ENCODE results near the gene MED15. TPM values are rescaled to one million over a fixed set of nuclear protein-coding genes. Genes with fewer than 3 reads are reported as not detected.

The MED15 gene
- total RNA-seq, 1 donor from 2014 or later = 16.7 TPM

GRCh38 chr22:20549232-20549841 is 41.9 kb downstream of the MED15 start:
- Histone ChIP-seq H3K27me3 (ENCODE audit: control insufficient read depth in 3 of 3, insufficient read depth in 3 of 3, low read length in 3 of 3) (no peaks in the 10 kb centered on the region), H3K27ac (ENCODE audit: low read depth, low read length) (peak overlapping the region; percentile 95), H3K4me3 (ENCODE audit: low read length in 3 of 3) (no peak overlapping the region), H3K36me3 (ENCODE audit: control insufficient read depth in 3 of 3, insufficient read depth in 3 of 3, low read length in 3 of 3) (peaks cover 8 to 11% (median 9%) of the 10 kb centered on the region in 3 donors), H3K9ac (ENCODE audit: low read depth in 1 of 3, low read length in 3 of 3) (peak overlapping the region in 1 of 3 donors; percentile 47), H3K9me3 (ENCODE audit: control insufficient read depth in 3 of 3, low read length in 3 of 3) (no peaks in the 10 kb centered on the region), H3K4me1 (ENCODE audit: control insufficient read depth in 3 of 3, insufficient read depth in 3 of 3, low read length in 3 of 3) (peaks cover 66 to 73% (median 69%) of the 10 kb centered on the region in 3 donors)

GRCh38 chr22:20550057-20550817 is 42.8 kb downstream of the MED15 start:
- H3K9ac ChIP-seq (ENCODE audit: low read depth in 1 of 3, low read length in 3 of 3) = peak overlapping the region in 2 of 3 donors; percentile 58 to 84
- H3K4me1 ChIP-seq (ENCODE audit: control insufficient read depth in 3 of 3, insufficient read depth in 3 of 3, low read length in 3 of 3) = peaks cover 73 to 82% (median 78%) of the 10 kb centered on the region in 3 donors
- H3K27me3 ChIP-seq (ENCODE audit: control insufficient read depth in 3 of 3, insufficient read depth in 3 of 3, low read length in 3 of 3) = no peaks in the 10 kb centered on the region
- peak overlapping the region; percentile 95 for H3K27ac ChIP-seq (ENCODE audit: low read depth, low read length)
- H3K4me3 ChIP-seq (ENCODE audit: low read length in 3 of 3) = peak overlapping the region in 1 of 3 donors; percentile 22
- H3K36me3 ChIP-seq (ENCODE audit: control insufficient read depth in 3 of 3, insufficient read depth in 3 of 3, low read length in 3 of 3) = peaks cover 5 to 11% (median 6%) of the 10 kb centered on the region in 3 donors
- no peaks in the 10 kb centered on the region for H3K9me3 ChIP-seq (ENCODE audit: control insufficient read depth in 3 of 3, low read length in 3 of 3)

- H3K9me3 ChIP-seq (ENCODE audit: control insufficient read depth in 3 of 3, low read length in 3 of 3) = no peaks in the 10 kb centered on the region
- H3K4me3 ChIP-seq (ENCODE audit: low read length in 3 of 3) = peak overlapping the region; percentile 28 to 35 (median 33)
- H3K36me3 ChIP-seq (ENCODE audit: control insufficient read depth in 3 of 3, insufficient read depth in 3 of 3, low read length in 3 of 3) = peaks cover 5 to 16% (median 6%) of the 10 kb centered on the region in 3 donors
- H3K9ac ChIP-seq (ENCODE audit: low read depth in 1 of 3, low read length in 3 of 3) = peak overlapping the region; percentile 58 to 84 (median 62)
- H3K4me1 ChIP-seq (ENCODE audit: control insufficient read depth in 3 of 3, insufficient read depth in 3 of 3, low read length in 3 of 3) = peaks cover 75 to 85% (median 82%) of the 10 kb centered on the region in 3 donors
- H3K27ac ChIP-seq (ENCODE audit: low read depth, low read length) = peak overlapping the region; percentile 95
- H3K27me3 ChIP-seq (ENCODE audit: control insufficient read depth in 3 of 3, insufficient read depth in 3 of 3, low read length in 3 of 3) = no peaks in the 10 kb centered on the region
Observed at GRCh38 chr22:20550851-20551744, 43.7 kb downstream of the MED15 start.

GRCh38 chr22:20551805-20552442 is 44.5 kb downstream of the MED15 start:
- no peaks in the 10 kb centered on the region for H3K27me3 ChIP-seq (ENCODE audit: control insufficient read depth in 3 of 3, insufficient read depth in 3 of 3, low read length in 3 of 3)
- H3K4me1 ChIP-seq (ENCODE audit: control insufficient read depth in 3 of 3, insufficient read depth in 3 of 3, low read length in 3 of 3) = peaks cover 81 to 87% (median 81%) of the 10 kb centered on the region in 3 donors
- peak overlapping the region; percentile 95 for H3K27ac ChIP-seq (ENCODE audit: low read depth, low read length)
- peak overlapping the region; percentile 28 to 60 (median 33) for H3K4me3 ChIP-seq (ENCODE audit: low read length in 3 of 3)
- peak overlapping the region; percentile 58 to 84 (median 62) for H3K9ac ChIP-seq (ENCODE audit: low read depth in 1 of 3, low read length in 3 of 3)
- no peaks in the 10 kb centered on the region for H3K9me3 ChIP-seq (ENCODE audit: control insufficient read depth in 3 of 3, low read length in 3 of 3)
- peaks cover 5 to 16% (median 6%) of the 10 kb centered on the region in 3 donors for H3K36me3 ChIP-seq (ENCODE audit: control insufficient read depth in 3 of 3, insufficient read depth in 3 of 3, low read length in 3 of 3)

GRCh38 chr22:20552443-20553401 is 45.3 kb downstream of the MED15 start:
- Histone ChIP-seq H3K36me3 (ENCODE audit: control insufficient read depth in 3 of 3, insufficient read depth in 3 of 3, low read length in 3 of 3) (peaks cover 5 to 22% (median 6%) of the 10 kb centered on the region in 3 donors), H3K4me1 (ENCODE audit: control insufficient read depth in 3 of 3, insufficient read depth in 3 of 3, low read length in 3 of 3) (peaks cover 89 to 95% (median 89%) of the 10 kb centered on the region in 3 donors), H3K9me3 (ENCODE audit: control insufficient read depth in 3 of 3, low read length in 3 of 3) (no peaks in the 10 kb centered on the region), H3K9ac (ENCODE audit: low read depth in 1 of 3, low read length in 3 of 3) (peak overlapping the region; percentile 58 to 84 (median 68)), H3K27me3 (ENCODE audit: control insufficient read depth in 3 of 3, insufficient read depth in 3 of 3, low read length in 3 of 3) (no peaks in the 10 kb centered on the region), H3K27ac (ENCODE audit: low read depth, low read length) (peak overlapping the region; percentile 95), H3K4me3 (ENCODE audit: low read length in 3 of 3) (peak overlapping the region; percentile 28 to 60 (median 41))

GRCh38 chr22:20553947-20554741 is 46.7 kb downstream of the MED15 start:
- Histone ChIP-seq H3K9me3 (ENCODE audit: control insufficient read depth in 3 of 3, low read length in 3 of 3) (no peaks in the 10 kb centered on the region), H3K27me3 (ENCODE audit: control insufficient read depth in 3 of 3, insufficient read depth in 3 of 3, low read length in 3 of 3) (no peaks in the 10 kb centered on the region), H3K27ac (ENCODE audit: low read depth, low read length) (peak overlapping the region; percentile 95), H3K36me3 (ENCODE audit: control insufficient read depth in 3 of 3, insufficient read depth in 3 of 3, low read length in 3 of 3) (peaks cover 5 to 29% (median 20%) of the 10 kb centered on the region in 3 donors), H3K4me1 (ENCODE audit: control insufficient read depth in 3 of 3, insufficient read depth in 3 of 3, low read length in 3 of 3) (peaks cover 85 to 94% (median 92%) of the 10 kb centered on the region in 3 donors), H3K4me3 (ENCODE audit: low read length in 3 of 3) (peak overlapping the region in 1 of 3 donors; percentile 22), H3K9ac (ENCODE audit: low read depth in 1 of 3, low read length in 3 of 3) (peak overlapping the region in 2 of 3 donors; percentile 13 to 84)

- Histone ChIP-seq H3K9ac (ENCODE audit: low read depth in 1 of 3, low read length in 3 of 3) (peak overlapping the region in 2 of 3 donors; percentile 19 to 84), H3K9me3 (ENCODE audit: control insufficient read depth in 3 of 3, low read length in 3 of 3) (no peaks in the 10 kb centered on the region), H3K36me3 (ENCODE audit: control insufficient read depth in 3 of 3, insufficient read depth in 3 of 3, low read length in 3 of 3) (peaks cover 5 to 36% (median 26%) of the 10 kb centered on the region in 3 donors), H3K4me1 (ENCODE audit: control insufficient read depth in 3 of 3, insufficient read depth in 3 of 3, low read length in 3 of 3) (peaks cover 78 to 88% (median 85%) of the 10 kb centered on the region in 3 donors), H3K27me3 (ENCODE audit: control insufficient read depth in 3 of 3, insufficient read depth in 3 of 3, low read length in 3 of 3) (no peaks in the 10 kb centered on the region), H3K4me3 (ENCODE audit: low read length in 3 of 3) (no peak overlapping the region), H3K27ac (ENCODE audit: low read depth, low read length) (peak overlapping the region; percentile 86)
Observed at GRCh38 chr22:20554824-20555223, 47.4 kb downstream of the MED15 start.

- Histone ChIP-seq H3K4me1 (ENCODE audit: control insufficient read depth in 3 of 3, insufficient read depth in 3 of 3, low read length in 3 of 3) (peaks cover 41 to 50% (median 48%) of the 10 kb centered on the region in 3 donors), H3K9me3 (ENCODE audit: control insufficient read depth in 3 of 3, low read length in 3 of 3) (no peaks in the 10 kb centered on the region), H3K27me3 (ENCODE audit: control insufficient read depth in 3 of 3, insufficient read depth in 3 of 3, low read length in 3 of 3) (no peaks in the 10 kb centered on the region), H3K4me3 (ENCODE audit: low read length in 3 of 3) (no peak overlapping the region), H3K9ac (ENCODE audit: low read depth in 1 of 3, low read length in 3 of 3) (no peak overlapping the region), H3K36me3 (ENCODE audit: control insufficient read depth in 3 of 3, insufficient read depth in 3 of 3, low read length in 3 of 3) (peaks cover 5 to 39% (median 27%) of the 10 kb centered on the region in 3 donors), H3K27ac (ENCODE audit: low read depth, low read length) (no peak overlapping the region)
Observed at GRCh38 chr22:20558534-20558933, 51.1 kb downstream of the MED15 start.

All from skeletal muscle tissue (tissue), 4 donors.